Amygdala (tissue), 56 donors: ENCODE data around the gene TENM3.

Experiments
- DNase-seq, 56 donors: peaks; one replicate each; lab custom pipeline; 2025; lab: John Stamatoyannopoulos, UW

The TENM3 gene

GRCh38 chr4:182752158-182752910, 509.1 kb downstream of the TENM3 start:
- DNase-seq, result no peak

- DNase-seq, result no peak
Measured at GRCh38 chr4:182754895-182755294, 511.7 kb downstream of the TENM3 start.

GRCh38 chr4:182756161-182756690, 513.0 kb downstream of the TENM3 start:
- DNase-seq, result no peak

- no peak for DNase-seq
Measured at GRCh38 chr4:182758273-182758672, 515.1 kb downstream of the TENM3 start.

- DNase-seq, result no peak
Measured at GRCh38 chr4:182760551-182761043, 517.4 kb downstream of the TENM3 start.

GRCh38 chr4:182764137-182764536, 520.9 kb downstream of the TENM3 start:
- no peak for DNase-seq

- DNase-seq, result no peak
Measured at GRCh38 chr4:182764642-182765041, 521.4 kb downstream of the TENM3 start.

GRCh38 chr4:182765987-182766856, 523.0 kb downstream of the TENM3 start:
- no peak for DNase-seq

GRCh38 chr4:182766857-182767250, 523.7 kb downstream of the TENM3 start:
- DNase-seq, result no peak

GRCh38 chr4:182768838-182769237, 525.6 kb downstream of the TENM3 start:
- DNase-seq, result no peak

GRCh38 chr4:182770259-182770995, 527.2 kb downstream of the TENM3 start:
- DNase-seq, result no peak

GRCh38 chr4:182770996-182771514, 527.9 kb downstream of the TENM3 start:
- DNase-seq, result no peak

GRCh38 chr4:182775075-182775474, 531.9 kb downstream of the TENM3 start:
- DNase-seq, result no peak

GRCh38 chr4:182776376-182777105, 533.3 kb downstream of the TENM3 start:
- no peak for DNase-seq

- no peak for DNase-seq
Measured at GRCh38 chr4:182778222-182778982, 535.2 kb downstream of the TENM3 start.

- no peak for DNase-seq
Measured at GRCh38 chr4:182786991-182787390, 543.8 kb downstream of the TENM3 start.

- no peak for DNase-seq
Measured at GRCh38 chr4:182788201-182788600, 545.0 kb downstream of the TENM3 start.

- no peak for DNase-seq
Measured at GRCh38 chr4:182789529-182789928, 546.3 kb downstream of the TENM3 start.
